Right lobe of liver (tissue), 4 donors: ENCODE results near the gene BCL2A1.

Experiments used
- CTCF ChIP-seq, 4 donors: fragments of 200-600 bp in 3 of 4; fragments of 450-650 bp in 1 of 4; IDR thresholded peaks; one replicate each; pipeline versions ENCODE4 v1.5.1 to v1.8.0; 2016 to 2022; ENCODE audit warnings: antibody characterized with exemption in 4 of 4, mild to moderate bottlenecking in 2 of 4
- POLR2A ChIP-seq: fragments of 450-650 bp; IDR thresholded peaks from one replicate; pipeline ENCODE4 v1.6.1; 2017; ENCODE audit warnings: antibody characterized with exemption, mild to moderate bottlenecking
- donor health status: DM: no; HTN: no; CAD: no.
- donor health status: DM: no; HTN: no; CAD: no.
- donor health status: DM: no; HTN: yes; CAD: no.

DNA sequence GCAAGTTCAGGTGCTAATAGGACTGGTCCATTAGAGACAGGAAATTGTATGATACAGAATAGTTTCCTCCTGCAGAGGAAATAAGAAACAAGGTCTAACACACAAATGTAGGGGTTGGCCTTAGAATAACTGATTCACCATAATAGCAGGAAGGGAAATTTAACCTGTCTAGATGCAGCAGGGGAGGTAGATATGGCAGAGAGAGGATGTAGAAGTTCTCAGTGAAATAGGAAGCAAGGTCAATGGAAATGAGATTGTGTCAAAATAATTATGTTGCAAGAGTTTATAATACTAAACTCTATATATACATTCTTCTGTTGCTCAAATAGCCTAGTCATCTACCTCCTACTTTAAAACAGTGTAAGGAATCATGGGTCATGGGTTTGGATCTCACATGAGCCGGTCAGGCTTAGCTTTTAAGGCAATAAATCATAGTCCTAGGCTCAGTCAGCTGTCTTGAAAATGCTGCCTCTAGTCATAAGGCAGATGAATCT is 17.0 kb downstream of the BCL2A1 start:
- no peak for TF ChIP-seq CTCF (IDR thresholded peaks at IDR 0.05)
- no peak for TF ChIP-seq POLR2A
